HFF-Myc (cell line): ENCODE results near the gene FLT3.

ENCODE experiments used
- DNase-seq: peaks from one replicate; pipeline ENCODE4 v3.0.0-alpha.2; 2011; ENCODE audit warnings: low read depth; ENCODE audit errors: extremely low read depth
- H3K4me3 ChIP-seq: replicated peaks from 2 replicates; pipeline ENCODE4 v1.5.1; 2011; ENCODE audit warnings: low read depth, mild to moderate bottlenecking, control low read depth, low read length
- CTCF ChIP-seq: IDR thresholded peaks from 2 replicates; pipeline ENCODE4 v1.5.1; 2012; ENCODE audit warnings: mild to moderate bottlenecking, low read depth, low read length, control low read depth; ENCODE audit errors: missing control alignments

FLT3 gene

DNA sequence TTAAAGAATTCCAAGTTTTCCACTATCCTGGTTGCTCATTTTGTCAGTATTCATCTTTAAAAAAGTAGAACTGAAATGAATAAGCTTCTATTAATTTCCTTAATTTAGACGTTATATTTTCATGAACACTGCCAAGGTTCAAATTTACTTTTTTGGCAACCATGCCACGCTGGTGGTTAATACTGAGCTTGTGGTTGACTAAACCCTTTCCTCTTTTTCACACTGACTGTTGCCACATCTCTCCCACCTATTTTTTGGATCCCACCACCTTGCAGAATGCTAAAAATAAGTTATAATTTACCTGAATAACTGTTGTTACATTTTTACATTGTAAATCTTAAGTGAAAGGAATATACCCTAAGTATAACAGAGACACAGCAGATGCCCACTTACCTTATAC, 45.0 kb downstream of the FLT3 start:
- no peak overlapping the region for H3K4me3 ChIP-seq
- no peak for DNase-seq
- no peak for TF ChIP-seq CTCF

DNA sequence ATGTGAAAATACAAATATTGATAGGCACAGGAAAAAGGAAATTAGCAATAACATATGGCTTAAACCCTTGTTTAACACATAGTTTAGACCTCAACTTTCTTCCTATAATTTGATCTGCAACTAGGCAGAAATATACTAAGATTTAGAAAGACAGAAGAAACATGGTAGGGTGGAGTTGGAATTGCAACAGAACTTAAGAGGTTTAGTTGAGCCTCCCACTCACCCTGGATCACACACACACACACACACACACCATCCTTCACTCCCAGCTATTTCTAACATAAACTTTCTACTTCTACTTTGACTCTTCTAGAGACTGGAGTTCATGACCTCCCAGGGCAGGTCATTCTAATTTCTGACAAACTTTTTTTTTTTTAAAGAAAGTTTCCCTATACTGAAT, 47.4 kb downstream of the FLT3 start:
- H3K4me3 ChIP-seq: no peak overlapping the region
- TF ChIP-seq CTCF: no peak
- DNase-seq: no peak

DNA sequence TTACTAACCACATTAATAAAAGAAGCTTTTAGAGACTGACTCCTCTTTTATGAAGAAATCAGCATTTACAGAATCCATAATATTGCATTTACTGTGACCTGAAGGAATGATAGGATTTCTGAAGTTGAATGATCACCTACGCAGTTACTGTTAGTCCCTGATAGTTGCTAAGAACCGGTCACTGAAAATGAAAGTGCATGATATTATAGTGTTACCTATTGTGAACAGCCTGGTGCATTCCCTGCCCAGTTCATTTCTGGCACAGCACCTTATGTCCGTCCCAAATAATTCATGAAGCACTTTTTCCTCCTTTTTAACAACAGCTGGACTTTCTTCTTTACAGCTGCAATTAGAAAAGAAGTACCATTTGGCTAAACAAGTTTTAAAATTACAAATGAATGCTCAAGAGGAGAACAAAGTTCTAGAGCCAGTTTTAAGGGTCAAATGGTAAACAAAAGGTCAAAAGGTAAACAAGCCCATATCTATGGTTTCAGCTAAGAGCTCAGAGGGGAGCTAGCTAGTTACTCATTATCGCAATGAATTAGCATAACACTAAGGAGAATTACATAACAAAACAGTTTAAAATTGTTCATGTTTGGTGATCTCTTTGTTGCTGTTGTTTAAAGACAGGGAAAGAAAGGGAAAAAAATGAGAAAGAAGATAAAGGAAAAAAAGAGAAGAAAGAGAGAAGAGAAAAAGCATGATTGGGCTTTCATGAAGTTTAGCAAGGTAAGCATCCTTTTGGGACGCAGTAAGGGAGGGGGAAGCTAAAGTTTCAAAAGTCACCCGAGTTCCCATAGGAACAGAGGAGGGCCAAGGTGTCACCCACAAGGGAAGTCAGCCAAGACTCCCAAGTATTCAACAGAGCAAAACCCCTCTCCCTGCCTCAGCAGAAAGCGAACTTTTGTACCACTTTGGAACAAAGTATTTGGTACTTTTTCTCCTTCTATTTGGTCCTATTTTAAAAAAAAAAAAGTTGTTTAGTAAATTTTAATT, 50.2 kb downstream of the FLT3 start:
- no peak for DNase-seq
- H3K4me3 ChIP-seq: no peak overlapping the region
- TF ChIP-seq CTCF: no peak

- DNase-seq: no peak
- H3K4me3 ChIP-seq: no peak overlapping the region
- no peak for TF ChIP-seq CTCF
Measured at GRCh38 chr13:28049215-28049614, 51.2 kb downstream of the FLT3 start.

DNA sequence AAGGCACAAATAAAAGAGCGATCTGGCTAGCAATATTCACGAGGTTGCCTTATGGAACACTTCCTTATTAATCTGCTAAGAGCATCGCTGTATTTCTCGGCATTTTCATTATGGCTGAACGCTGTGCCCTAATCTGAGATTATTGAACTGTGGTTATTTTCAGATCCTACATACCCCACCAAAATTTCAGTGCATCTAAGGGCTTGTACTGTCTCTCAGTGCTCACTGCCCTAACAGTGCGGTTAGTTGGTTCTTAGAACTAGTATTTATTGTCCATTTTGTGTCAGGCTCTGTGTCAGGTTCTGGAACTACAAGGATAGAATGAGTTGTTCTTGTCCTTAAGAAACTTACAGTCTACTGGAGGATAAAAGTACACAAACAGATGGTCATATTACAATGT, 51.6 kb downstream of the FLT3 start:
- H3K4me3 ChIP-seq: no peak overlapping the region
- TF ChIP-seq CTCF: no peak

DNA sequence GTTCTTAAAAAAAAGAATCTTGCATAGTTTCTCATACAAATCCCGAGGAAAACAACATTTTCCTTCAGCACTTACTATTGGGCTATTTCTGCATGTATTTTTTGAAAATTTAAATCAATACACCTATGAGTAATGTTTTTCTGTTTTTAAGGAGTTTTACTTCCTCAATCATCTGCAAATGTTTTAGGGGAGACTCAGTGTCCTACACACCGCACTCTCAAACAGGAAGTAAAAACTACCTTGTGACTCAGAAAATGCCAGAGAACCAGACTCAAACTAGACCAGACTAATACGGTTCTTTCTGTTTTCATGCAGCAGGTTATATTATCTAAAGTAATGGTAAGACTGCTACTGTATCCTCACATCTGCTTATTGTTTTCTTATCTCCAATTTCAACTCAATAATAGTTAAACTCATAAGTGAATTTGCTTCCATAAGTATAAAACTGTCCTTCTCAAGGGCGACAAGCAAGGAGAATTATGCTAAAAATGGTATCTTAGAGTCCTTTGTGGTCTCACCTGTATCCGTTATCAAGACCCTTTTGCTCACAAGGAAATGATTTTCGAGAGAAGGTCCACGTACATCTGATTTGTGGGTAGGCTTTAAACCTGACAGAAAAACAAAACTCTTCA, 52.5 kb downstream of the FLT3 start:
- no peak for TF ChIP-seq CTCF
- DNase-seq: no peak
- H3K4me3 ChIP-seq: no peak overlapping the region

More for the DNA sequence above, 51.6 kb downstream of the FLT3 start:
- no peak for DNase-seq
